Measurements from ENCODE around the gene KXD1.

- no peak for TF ChIP-seq POLR2AphosphoS5 (IDR thresholded peaks at IDR 0.05)
- TF ChIP-seq CTCF (IDR thresholded peaks at IDR 0.05), result no peak
- TF ChIP-seq POLR2A (IDR thresholded peaks at IDR 0.05), result no peak
- no peak for TF ChIP-seq EP300 (IDR thresholded peaks at IDR 0.05)
Observed at GRCh38 chr19:18586306-18586705, 28.6 kb downstream of the KXD1 start.
